Liver (tissue), 9 donors: ENCODE measurements around the gene ZNF133. TPM values are rescaled to one million over a fixed set of nuclear protein-coding genes. Genes with fewer than 3 reads are reported as not detected.
"Not testable (repeated sequence)": the region's sequence is repeated elsewhere in the genome, so short reads cannot be mapped to it uniquely, and the experiment has no call there.

Source experiments
- DNase-seq: peaks from one replicate; pipeline ENCODE4 v3.0.0-alpha.2; 2017; ENCODE audit warnings: low spot score
- H3K27ac ChIP-seq, 2 donors: one replicate each; pipeline ENCODE4 v1.7.0; 2013; ENCODE audit warnings: inconsistent platforms in 2 of 2, low read length in 2 of 2, control low read depth in 1 of 2, low read depth in 1 of 2, mild to moderate bottlenecking in 1 of 2
- H3K27me3 ChIP-seq, 4 donors: one replicate each; pipeline versions ENCODE4 v1.6.1 to v1.7.0; 2013; ENCODE audit warnings: low read length in 3 of 4, inconsistent platforms in 1 of 4, mild to moderate bottlenecking in 1 of 4, moderate library complexity in 1 of 4; ENCODE audit not compliant: control insufficient read depth in 4 of 4, insufficient read depth in 4 of 4
- H3K36me3 ChIP-seq, 4 donors: one replicate each; pipeline versions ENCODE4 v1.6.1 to v1.7.0; 2013; ENCODE audit warnings: low read length in 3 of 4, mild to moderate bottlenecking in 3 of 4, low read depth in 1 of 4, moderate library complexity in 1 of 4; ENCODE audit not compliant: control insufficient read depth in 4 of 4, insufficient read depth in 3 of 4
- H3K4me1 ChIP-seq, 4 donors: one replicate each; pipeline versions ENCODE4 v1.6.1 to v1.7.0; 2013; ENCODE audit warnings: low read length in 3 of 4, mild to moderate bottlenecking in 3 of 4, moderate library complexity in 1 of 4; ENCODE audit not compliant: control insufficient read depth in 4 of 4, insufficient read depth in 4 of 4
- H3K4me3 ChIP-seq, 3 donors: one replicate each; pipeline versions ENCODE4 v1.6.1 to v1.7.0; 2013; ENCODE audit warnings: low read length in 3 of 3, control low read depth in 1 of 3, low read depth in 1 of 3, mild to moderate bottlenecking in 1 of 3
- H3K9ac ChIP-seq, 2 donors: one replicate each; pipeline ENCODE4 v1.7.0; 2013; ENCODE audit warnings: low read length in 2 of 2, mild to moderate bottlenecking in 2 of 2, moderate library complexity in 2 of 2, control low read depth in 1 of 2, low read depth in 1 of 2
- H3K9me3 ChIP-seq, 4 donors: one replicate each; pipeline versions ENCODE4 v1.6.1 to v1.7.0; 2013; ENCODE audit warnings: low read length in 3 of 4; ENCODE audit not compliant: control insufficient read depth in 4 of 4
- ATF3 ChIP-seq: IDR thresholded peaks from 2 replicates; pipeline ENCODE4 v1.6.1; 2016; ENCODE audit warnings: antibody characterized with exemption
- CTCF ChIP-seq: fragments of 150-350 bp; IDR thresholded peaks from 2 replicates; pipeline ENCODE4 v1.5.1; 2017; ENCODE audit warnings: improper control_type of control experiment, low read depth, low read length; ENCODE audit not compliant: missing input control
- EGR1 ChIP-seq, 2 donors: IDR thresholded peaks; 2 replicates each; pipeline ENCODE4 v1.6.1; 2016 to 2018; ENCODE audit warnings: antibody characterized with exemption in 2 of 2, low read depth in 2 of 2
- FOXA1 ChIP-seq: IDR thresholded peaks from 2 replicates; pipeline ENCODE4 v1.6.1; 2016; ENCODE audit warnings: antibody characterized with exemption
- FOXA2 ChIP-seq: IDR thresholded peaks from 2 replicates; pipeline ENCODE4 v1.6.1; 2016; ENCODE audit warnings: antibody characterized with exemption
- GABPA ChIP-seq, 2 donors: IDR thresholded peaks in 1 of 2; conservative IDR thresholded peaks in 1 of 2; 2 replicates each; pipeline ENCODE4 v1.6.1; 2016; ENCODE audit warnings: antibody characterized with exemption in 2 of 2, mild to moderate bottlenecking in 1 of 2, moderate library complexity in 1 of 2
- HNF4A ChIP-seq, 2 donors: conservative IDR thresholded peaks; 2 replicates each; pipeline ENCODE4 v1.6.1; 2016; ENCODE audit warnings: antibody characterized with exemption in 2 of 2, mild to moderate bottlenecking in 2 of 2
- HNF4G ChIP-seq: IDR thresholded peaks from 2 replicates; pipeline ENCODE4 v1.6.1; 2016; ENCODE audit warnings: antibody characterized with exemption
- JUND ChIP-seq, 2 donors: IDR thresholded peaks; 2 replicates each; pipeline ENCODE4 v1.6.1; 2016; ENCODE audit warnings: antibody characterized with exemption in 2 of 2
- MAX ChIP-seq: IDR thresholded peaks from 2 replicates; pipeline ENCODE4 v1.6.1; 2016; ENCODE audit warnings: antibody characterized with exemption
- NR2F2 ChIP-seq: IDR thresholded peaks from 2 replicates; pipeline ENCODE4 v1.6.1; 2016; ENCODE audit warnings: antibody characterized with exemption
- RAD21 ChIP-seq, 2 donors: IDR thresholded peaks; 2 replicates each; pipeline ENCODE4 v1.6.1; 2016; ENCODE audit warnings: antibody characterized with exemption in 2 of 2, mild to moderate bottlenecking in 2 of 2
- REST ChIP-seq: IDR thresholded peaks from 2 replicates; pipeline ENCODE4 v1.6.1; 2016; ENCODE audit warnings: antibody characterized with exemption, mild to moderate bottlenecking
- RXRA ChIP-seq, 2 donors: IDR thresholded peaks; 2 replicates each; pipeline ENCODE4 v1.6.1; 2017 to 2018; ENCODE audit warnings: antibody characterized with exemption in 2 of 2, mild to moderate bottlenecking in 1 of 2
- SP1 ChIP-seq: IDR thresholded peaks from 2 replicates; pipeline ENCODE4 v1.6.1; 2018; ENCODE audit warnings: antibody characterized with exemption, mild to moderate bottlenecking
- TAF1 ChIP-seq: conservative IDR thresholded peaks from 2 replicates; pipeline ENCODE4 v1.6.1; 2016; ENCODE audit warnings: antibody characterized with exemption, mild to moderate bottlenecking
- YY1 ChIP-seq: IDR thresholded peaks from 2 replicates; pipeline ENCODE4 v1.6.1; 2016; ENCODE audit warnings: antibody characterized with exemption, mild to moderate bottlenecking
- ZBTB33 ChIP-seq: IDR thresholded peaks from 2 replicates; pipeline ENCODE4 v1.6.1; 2016; ENCODE audit warnings: antibody characterized with exemption
- WGBS: extraction: QIAGEN DNeasy Blood & Tissue Kit; methylation state at CpG from one replicate; pipeline ENCODE4 v1.1.7; 2013; 5-methylcytosine and 5-hydroxymethylcytosine counted together
- polyA plus RNA-seq, 2 donors: library from polyadenylated mRNA; stranded (reverse) in 1 of 2; unstranded in 1 of 2; fragments of 200-250 nt in 1 of 2; fragments of >200 nt in 1 of 2; fragmentation: Nextera tagmentation in 1 of 2; extraction: Ambion mirVana in 1 of 2; gene quantifications; one replicate each; pipeline versions ENCODE4 v1.2.1 to v1.2.3, GENCODE V29; 2013 to 2015
- total RNA-seq, 2 donors: library from RNA; depleted of rRNA; stranded (reverse); fragments of >200 nt; gene quantifications; one replicate each; pipeline ENCODE4 v1.2.3, GENCODE V29; 2014
- donor health status: healthy.
- donor health status: healthy.
- donor health status: healthy.
- donor health status: healthy.
- donor health status: healthy.

ZNF133 gene
- total and polyA plus RNA-seq, 4 donors = 3.4 to 9.5 (median 6.0) TPM

GRCh38 chr20:18243802-18244201 lies 44.5 kb upstream of the ZNF133 start:
- H3K9me3 ChIP-seq = peaks cover 0 to 3% (median 0%) of the 10 kb centered on the region in 4 donors
- no peak for DNase-seq
- H3K36me3 ChIP-seq = no peaks in the 10 kb centered on the region
- H3K27me3 ChIP-seq = no peaks in the 10 kb centered on the region
- no peaks in the 10 kb centered on the region for H3K4me1 ChIP-seq
- TF ChIP-seq ZBTB33 (no peak), TAF1 (no peak), CTCF (no peak), GABPA (IDR thresholded peaks at IDR 0.05 in 1 of 2, conservative IDR thresholded peaks at IDR 0.05 in 1 of 2) (no peak), RXRA (IDR thresholded peaks at IDR 0.05) (no peak), MAX (no peak), HNF4A (conservative IDR thresholded peaks at IDR 0.05) (no peak), ATF3 (no peak), RAD21 (IDR thresholded peaks at IDR 0.05) (no peak), HNF4G (no peak), SP1 (no peak), YY1 (no peak), REST (no peak), NR2F2 (no peak), FOXA1 (no peak), JUND (IDR thresholded peaks at IDR 0.05) (no peak), EGR1 (IDR thresholded peaks at IDR 0.05; ENCODE audit: low read depth in 2 of 2) (no peak), FOXA2 (no peak)
- no peak overlapping the region for H3K27ac ChIP-seq
- H3K9ac ChIP-seq = no peak overlapping the region
- 27% methylated on average over 1 of the region's 1 CpG for WGBS
- no peak overlapping the region for H3K4me3 ChIP-seq

- not testable (repeated sequence) for H3K4me1 ChIP-seq, H3K36me3 ChIP-seq, DNase-seq, H3K4me3 ChIP-seq, H3K9me3 ChIP-seq, H3K9ac ChIP-seq, H3K27me3 ChIP-seq, H3K27ac ChIP-seq
- 86% methylated on average over 3 of the region's 4 CpGs for WGBS
These were observed 39.8 kb upstream of the ZNF133 start for GRCh38 chr20:18248545-18248944.
